ENCODE data around the gene FSTL3. TPM values are rescaled to one million over a fixed set of nuclear protein-coding genes. Genes with fewer than 3 reads are reported as not detected.

Gene FSTL3
- total RNA-seq, 5 donors from 2014 or later (not counting 1 experiment from before 2014, with no cell fraction given), result 2.0 to 5.3 (median 4.1) TPM

- ChIA-PET POLR2A (no interaction called here), CTCF (no interaction called here)
- H3K36me3 Mint-ChIP-seq, result no peaks in the 10 kb centered on the region
- Histone ChIP-seq H3K27ac (ENCODE audit: low read length) (no peak overlapping the region), H3K4me1 (ENCODE audit: control insufficient read depth in 1 of 2, extremely low read depth in 1 of 2, insufficient read depth in 2 of 2, low read length in 2 of 2) (peaks cover 0 to 5% of the 10 kb centered on the region in 2 experiments), H3K36me3 (ENCODE audit: control insufficient read depth in 2 of 2, extremely low read depth in 1 of 2, insufficient read depth in 1 of 2, low read length in 1 of 2) (no peaks in the 10 kb centered on the region), H3K27me3 (replicated peaks in 1 of 2; ENCODE audit: control insufficient read depth in 2 of 2, extremely low read depth in 1 of 2, insufficient read depth in 2 of 2, low read length in 1 of 2) (peaks cover 0 to 67% of the 10 kb centered on the region in 2 experiments), H3K9me3 (no peaks in the 10 kb centered on the region), H3K4me3 (ENCODE audit: control insufficient read depth in 1 of 2, extremely low read depth in 1 of 2, low read length in 1 of 2) (no peak overlapping the region)
- H3K4me1 Mint-ChIP-seq, result peaks cover 0 to 2% (median 0%) of the 10 kb centered on the region in 3 donors
- ATAC-seq (replicated peaks in 1 of 4) (no peak), DNase-seq (no peak)
- H3K27me3 Mint-ChIP-seq, result peaks cover 16 to 36% of the 10 kb centered on the region in 2 donors
- H3K9me3 Mint-ChIP-seq, result no peaks in the 10 kb centered on the region
- no peak overlapping the region for H3K27ac Mint-ChIP-seq
- H3K4me3 Mint-ChIP-seq, result no peak overlapping the region
- 62% methylated on average over 16 of the region's 17 CpGs for WGBS (ENCODE audit: insufficient coverage)
These were observed 46.4 kb downstream of the FSTL3 start for GRCh38 chr19:722553-723101.

- Mint-ChIP-seq H3K4me3 (no peak overlapping the region), H3K27me3 (peaks cover 10 to 30% of the 10 kb centered on the region in 2 donors), H3K4me1 (peaks cover 0 to 2% (median 0%) of the 10 kb centered on the region in 3 donors), H3K9me3 (no peaks in the 10 kb centered on the region), H3K36me3 (no peaks in the 10 kb centered on the region), H3K27ac (no peak overlapping the region)
- no peak for ATAC-seq (replicated peaks in 1 of 4)
- no peak for DNase-seq
- Histone ChIP-seq H3K27ac (ENCODE audit: low read length) (no peak overlapping the region), H3K4me1 (ENCODE audit: control insufficient read depth in 1 of 2, extremely low read depth in 1 of 2, insufficient read depth in 2 of 2, low read length in 2 of 2) (peaks cover 0 to 5% of the 10 kb centered on the region in 2 experiments), H3K36me3 (ENCODE audit: control insufficient read depth in 2 of 2, extremely low read depth in 1 of 2, insufficient read depth in 1 of 2, low read length in 1 of 2) (no peaks in the 10 kb centered on the region), H3K9me3 (no peaks in the 10 kb centered on the region), H3K4me3 (ENCODE audit: control insufficient read depth in 1 of 2, extremely low read depth in 1 of 2, low read length in 1 of 2) (no peak overlapping the region), H3K27me3 (replicated peaks in 1 of 2; ENCODE audit: control insufficient read depth in 2 of 2, extremely low read depth in 1 of 2, insufficient read depth in 2 of 2, low read length in 1 of 2) (peaks cover 0 to 68% of the 10 kb centered on the region in 2 experiments)
- WGBS (ENCODE audit: insufficient coverage), result 93% methylated on average over 6 of the region's 13 CpGs
- ChIA-PET CTCF (interaction anchor here in 1 of 2 donors (0.6 kb wide), 1 partner anchor 11 kb away, joined by 3 read pairs; no protein-coding TSS in a partner anchor), POLR2A (no interaction called here)
These were observed 47.1 kb downstream of the FSTL3 start for GRCh38 chr19:723247-723646.

- no peak overlapping the region for H3K27ac Mint-ChIP-seq
- DNase-seq (no peak), ATAC-seq (replicated peaks in 1 of 4) (no peak)
- H3K9me3 Mint-ChIP-seq, result no peaks in the 10 kb centered on the region
- no peak overlapping the region for H3K4me3 Mint-ChIP-seq
- POLR2A ChIA-PET, result no interaction called here
- Histone ChIP-seq H3K36me3 (ENCODE audit: control insufficient read depth in 2 of 2, extremely low read depth in 1 of 2, insufficient read depth in 1 of 2, low read length in 1 of 2) (no peaks in the 10 kb centered on the region), H3K27me3 (replicated peaks in 1 of 2; ENCODE audit: control insufficient read depth in 2 of 2, extremely low read depth in 1 of 2, insufficient read depth in 2 of 2, low read length in 1 of 2) (peaks cover 0 to 64% of the 10 kb centered on the region in 2 experiments), H3K27ac (ENCODE audit: low read length) (no peak overlapping the region), H3K4me3 (ENCODE audit: control insufficient read depth in 1 of 2, extremely low read depth in 1 of 2, low read length in 1 of 2) (no peak overlapping the region), H3K9me3 (no peaks in the 10 kb centered on the region), H3K4me1 (ENCODE audit: control insufficient read depth in 1 of 2, extremely low read depth in 1 of 2, insufficient read depth in 2 of 2, low read length in 2 of 2) (peaks cover 0 to 5% of the 10 kb centered on the region in 2 experiments)
- H3K27me3 Mint-ChIP-seq, result peaks cover 5 to 25% of the 10 kb centered on the region in 2 donors
- CTCF ChIA-PET, result interaction anchor here in 1 of 2 donors (0.6 kb wide), 1 partner anchor 11 kb away, joined by 3 read pairs; no protein-coding TSS in a partner anchor
- H3K4me1 Mint-ChIP-seq, result peaks cover 0 to 2% (median 0%) of the 10 kb centered on the region in 3 donors
- no peaks in the 10 kb centered on the region for H3K36me3 Mint-ChIP-seq
- WGBS (ENCODE audit: insufficient coverage), result 81% methylated on average over 12 of the region's 18 CpGs
These were observed 47.5 kb downstream of the FSTL3 start for GRCh38 chr19:723714-724113.

- H3K9me3 Mint-ChIP-seq, result no peaks in the 10 kb centered on the region
- Histone ChIP-seq H3K27ac (ENCODE audit: low read length) (no peak overlapping the region), H3K36me3 (ENCODE audit: control insufficient read depth in 2 of 2, extremely low read depth in 1 of 2, insufficient read depth in 1 of 2, low read length in 1 of 2) (no peaks in the 10 kb centered on the region), H3K4me1 (ENCODE audit: control insufficient read depth in 1 of 2, extremely low read depth in 1 of 2, insufficient read depth in 2 of 2, low read length in 2 of 2) (no peaks in the 10 kb centered on the region), H3K9me3 (no peaks in the 10 kb centered on the region), H3K4me3 (ENCODE audit: control insufficient read depth in 1 of 2, extremely low read depth in 1 of 2, low read length in 1 of 2) (no peak overlapping the region), H3K27me3 (replicated peaks in 1 of 2; ENCODE audit: control insufficient read depth in 2 of 2, extremely low read depth in 1 of 2, insufficient read depth in 2 of 2, low read length in 1 of 2) (peaks cover 0 to 52% of the 10 kb centered on the region in 2 experiments)
- H3K4me3 Mint-ChIP-seq, result no peak overlapping the region
- POLR2A ChIA-PET, result no interaction called here
- CTCF ChIA-PET, result no interaction called here
- DNase-seq (no peak), ATAC-seq (replicated peaks in 1 of 4) (no peak)
- H3K27me3 Mint-ChIP-seq, result peaks cover 4 to 22% of the 10 kb centered on the region in 2 donors
- no peaks in the 10 kb centered on the region for H3K36me3 Mint-ChIP-seq
- WGBS (ENCODE audit: insufficient coverage), result 68% methylated on average over 5 of the region's 13 CpGs
- no peak overlapping the region for H3K27ac Mint-ChIP-seq
- H3K4me1 Mint-ChIP-seq, result peaks cover 0 to 2% (median 0%) of the 10 kb centered on the region in 3 donors
These were observed 49.4 kb downstream of the FSTL3 start for GRCh38 chr19:725461-726089.

GRCh38 chr19:726993-727956 lies 51.1 kb downstream of the FSTL3 start:
- Histone ChIP-seq H3K9me3 (no peaks in the 10 kb centered on the region), H3K36me3 (ENCODE audit: control insufficient read depth in 2 of 2, extremely low read depth in 1 of 2, insufficient read depth in 1 of 2, low read length in 1 of 2) (no peaks in the 10 kb centered on the region), H3K27ac (ENCODE audit: low read length) (no peak overlapping the region), H3K27me3 (replicated peaks in 1 of 2; ENCODE audit: control insufficient read depth in 2 of 2, extremely low read depth in 1 of 2, insufficient read depth in 2 of 2, low read length in 1 of 2) (peaks cover 0 to 41% of the 10 kb centered on the region in 2 experiments), H3K4me3 (ENCODE audit: control insufficient read depth in 1 of 2, extremely low read depth in 1 of 2, low read length in 1 of 2) (no peak overlapping the region), H3K4me1 (ENCODE audit: control insufficient read depth in 1 of 2, extremely low read depth in 1 of 2, insufficient read depth in 2 of 2, low read length in 2 of 2) (no peaks in the 10 kb centered on the region)
- WGBS (ENCODE audit: insufficient coverage), result 85% methylated on average over 36 of the region's 43 CpGs
- Mint-ChIP-seq H3K4me1 (no peaks in the 10 kb centered on the region), H3K27me3 (peaks cover 4 to 15% of the 10 kb centered on the region in 2 donors), H3K4me3 (no peak overlapping the region), H3K9me3 (no peaks in the 10 kb centered on the region), H3K36me3 (no peaks in the 10 kb centered on the region), H3K27ac (no peak overlapping the region)
- ChIA-PET CTCF (interaction anchor here in 1 of 2 donors (0.5 kb wide), 1 partner anchor 681 kb away, joined by 4 read pairs; no protein-coding TSS in a partner anchor), POLR2A (no interaction called here)
- ATAC-seq (replicated peaks in 1 of 4), result no peak
- DNase-seq, result no peak

GRCh38 chr19:728011-728410 lies 51.8 kb downstream of the FSTL3 start:
- POLR2A ChIA-PET, result no interaction called here
- no peak overlapping the region for H3K27ac Mint-ChIP-seq

More at GRCh38 chr19:728011-728410, 51.8 kb downstream of the FSTL3 start:
- WGBS (ENCODE audit: insufficient coverage), result 72% methylated on average over 21 of the region's 26 CpGs
- CTCF ChIA-PET, result interaction anchor here in 1 of 2 donors (0.5 kb wide), 1 partner anchor 681 kb away, joined by 4 read pairs; no protein-coding TSS in a partner anchor
- peaks cover 4 to 11% of the 10 kb centered on the region in 2 donors for H3K27me3 Mint-ChIP-seq
- no peaks in the 10 kb centered on the region for H3K36me3 Mint-ChIP-seq
- Histone ChIP-seq H3K27me3 (replicated peaks in 1 of 2; ENCODE audit: control insufficient read depth in 2 of 2, extremely low read depth in 1 of 2, insufficient read depth in 2 of 2, low read length in 1 of 2) (peaks cover 0 to 33% of the 10 kb centered on the region in 2 experiments), H3K4me1 (ENCODE audit: control insufficient read depth in 1 of 2, extremely low read depth in 1 of 2, insufficient read depth in 2 of 2, low read length in 2 of 2) (peaks cover 0 to 5% of the 10 kb centered on the region in 2 experiments), H3K4me3 (ENCODE audit: control insufficient read depth in 1 of 2, extremely low read depth in 1 of 2, low read length in 1 of 2) (no peak overlapping the region), H3K9me3 (no peaks in the 10 kb centered on the region), H3K36me3 (ENCODE audit: control insufficient read depth in 2 of 2, extremely low read depth in 1 of 2, insufficient read depth in 1 of 2, low read length in 1 of 2) (no peaks in the 10 kb centered on the region), H3K27ac (ENCODE audit: low read length) (no peak overlapping the region)
- peaks cover 0 to 4% (median under 1%) of the 10 kb centered on the region in 3 donors for H3K4me1 Mint-ChIP-seq
- no peak overlapping the region for H3K4me3 Mint-ChIP-seq
- ATAC-seq (replicated peaks in 1 of 4) (no peak), DNase-seq (no peak)
- no peaks in the 10 kb centered on the region for H3K9me3 Mint-ChIP-seq

Measured in T-cell (primary cell).